HepG2 (cell line): ENCODE results near the gene TPM2. TPM values are rescaled to one million over a fixed set of nuclear protein-coding genes. Genes with fewer than 3 reads are reported as not detected.

Source experiments
- ATAC-seq: fragments of 200-7000 bp; cut with Tn5 transposase; 3 replicates; pipeline ENCODE4 v1.9.1; 2020; ENCODE audit warnings: mild to moderate bottlenecking, moderate library complexity
- BruUV-seq: library from RNA; stranded (reverse); fragments of 400-500 nt; replicated peaks from 2 replicates; lab custom pipeline; 2021; lab: Mats Ljungman, UMichigan
- CTCF ChIA-PET: fragments of 300-600 bp; formaldehyde crosslinking; extraction: SDS; loops from one replicate; lab custom pipeline; 2021; ENCODE audit warnings: low total read pairs, inconsistent platforms, low intra/inter-chr PET ratio; lab: Yijun Ruan, JAX
- POLR2A ChIA-PET: fragments of 350-600 bp; sonication (Branson Sonifier 250); formaldehyde crosslinking; loops from one replicate; lab custom pipeline; 2020; ENCODE audit warnings: antibody characterized with exemption, inconsistent platforms; lab: Yijun Ruan, JAX
- DNase-seq: peaks from one replicate; pipeline ENCODE4 v3.0.0-alpha.2; 2015; ENCODE audit warnings: low spot score
- FAIRE-seq: peaks from 3 replicates; lab custom pipeline; 2011; peaks lifted over from hg19 to GRCh38; lab: Jason Lieb, UNC
- H2AFZ ChIP-seq: one replicate; pipeline ENCODE4 v1.6.1; 2011; ENCODE audit warnings: low read length, inconsistent platforms
- H3K27ac ChIP-seq: fragments of 300-600 bp; 3 replicates; pipeline ENCODE4 v1.8.0; 2011; ENCODE audit warnings: mixed run types, mild to moderate bottlenecking, mixed read lengths, low read length, inconsistent platforms; ENCODE audit not compliant: insufficient read depth; ENCODE audit errors: extremely low read length
- H3K27me3 ChIP-seq, 2 experiments: fragments of 200-600 bp in 1 of 2; 2 replicates in 1 of 2; 3 replicates in 1 of 2; pipeline versions ENCODE4 v1.6.0 to v1.8.0; 2011; ENCODE audit warnings: low read length in 2 of 2, mild to moderate bottlenecking in 2 of 2, moderate library complexity in 2 of 2, inconsistent platforms in 1 of 2; ENCODE audit not compliant: insufficient read depth in 2 of 2, control insufficient read depth in 1 of 2
- H3K36me3 ChIP-seq, 2 experiments: fragments of 200-600 bp in 1 of 2; replicated peaks in 1 of 2; 2 replicates in 1 of 2; 3 replicates in 1 of 2; pipeline versions ENCODE4 v1.5.1 to v1.8.0; 2011; ENCODE audit warnings: low read length in 2 of 2, inconsistent platforms in 1 of 2; ENCODE audit not compliant: insufficient read depth in 2 of 2, control insufficient read depth in 1 of 2
- H3K4me1 ChIP-seq: 2 replicates; pipeline ENCODE4 v1.5.1; 2012; ENCODE audit warnings: low read length, inconsistent platforms; ENCODE audit not compliant: insufficient read depth
- H3K4me2 ChIP-seq: 2 replicates; pipeline ENCODE4 v1.6.0; 2011; ENCODE audit warnings: low read depth, low read length, inconsistent platforms
- H3K4me3 ChIP-seq, 3 experiments: fragments of 200-600 bp in 1 of 3; sonication (generic), shearing (Covaris generic) in 1 of 3; replicated peaks in 1 of 3; 2 replicates each; pipeline ENCODE4 v1.5.1; 2011 to 2016; ENCODE audit warnings: low read length in 3 of 3, inconsistent platforms in 2 of 3, low read depth in 2 of 3, mild to moderate bottlenecking in 2 of 3, control low read depth in 1 of 3, mixed read lengths in 1 of 3; ENCODE audit not compliant: insufficient read depth in 1 of 3
- H3K79me2 ChIP-seq: one replicate; pipeline ENCODE4 v1.6.1; 2011; ENCODE audit warnings: low read length, inconsistent platforms; ENCODE audit not compliant: insufficient read depth
- H3K9ac ChIP-seq: 2 replicates; pipeline ENCODE4 v1.6.0; 2011; ENCODE audit warnings: mild to moderate bottlenecking, low read depth, low read length, inconsistent platforms; ENCODE audit not compliant: insufficient read depth
- H3K9me3 ChIP-seq: 2 replicates; pipeline ENCODE4 v1.5.1; 2012; ENCODE audit warnings: mild to moderate bottlenecking, low read length
- H4K20me1 ChIP-seq: 2 replicates; pipeline ENCODE4 v1.6.0; 2011; ENCODE audit warnings: inconsistent platforms, mild to moderate bottlenecking, low read length, moderate library complexity; ENCODE audit not compliant: insufficient read depth
- ASH2L ChIP-seq: fragments of 300-600, 200-600 bp; sonication (generic); IDR thresholded peaks from 2 replicates; pipeline ENCODE4 v1.7.0; 2017; ENCODE audit warnings: low read depth, mild to moderate bottlenecking, moderate library complexity, mixed read lengths, low read length; ENCODE audit not compliant: insufficient read length
- FOSL2 ChIP-seq: sonication (generic); formaldehyde crosslinking; IDR thresholded peaks from 2 replicates; pipeline ENCODE4 v1.4.0; 2020; ENCODE audit warnings: missing genetic modification reagents
- HDAC2 ChIP-seq: sonication (generic); formaldehyde crosslinking; IDR thresholded peaks from 2 replicates; pipeline ENCODE4 v1.4.0; 2020; ENCODE audit warnings: missing genetic modification reagents
- JUND ChIP-seq: sonication (generic); formaldehyde crosslinking; IDR thresholded peaks from 2 replicates; pipeline ENCODE4 v1.8.0; 2022; ENCODE audit warnings: mild to moderate bottlenecking, missing genetic modification reagents
- RBFOX2 ChIP-seq: fragments of 200-400 bp; formaldehyde crosslinking; IDR thresholded peaks from 2 replicates; pipeline ENCODE4 v1.6.1; 2017; ENCODE audit warnings: low read depth, mild to moderate bottlenecking, low read length
- SIN3A ChIP-seq: IDR thresholded peaks from 2 replicates; pipeline ENCODE4 v1.6.1; 2011; ENCODE audit warnings: low read depth, mild to moderate bottlenecking, control low read depth, low read length, borderline replicate concordance
- SRSF4 ChIP-seq: fragments of 200-400 bp; formaldehyde crosslinking; IDR thresholded peaks from one replicate; pipeline ENCODE4 v1.6.1; 2018; ENCODE audit warnings: mild to moderate bottlenecking, low read depth, low read length, moderate library complexity; ENCODE audit not compliant: poor library complexity, severe bottlenecking
- WIZ ChIP-seq: sonication (generic); formaldehyde crosslinking; IDR thresholded peaks from 2 replicates; pipeline ENCODE4 v1.5.1; 2020; ENCODE audit warnings: mild to moderate bottlenecking, missing genetic modification reagents
- ZFP41 ChIP-seq: sonication (generic); formaldehyde crosslinking; IDR thresholded peaks from 2 replicates; pipeline ENCODE4 v1.4.0; 2020; ENCODE audit warnings: mild to moderate bottlenecking, missing genetic modification reagents, borderline replicate concordance
- ZFX ChIP-seq: sonication (generic); formaldehyde crosslinking; IDR thresholded peaks from 2 replicates; pipeline ENCODE4 v1.4.0; 2020; ENCODE audit warnings: mild to moderate bottlenecking, low read depth, missing genetic modification reagents, moderate library complexity
- ZNF101 ChIP-seq: sonication (generic); formaldehyde crosslinking; IDR thresholded peaks from 2 replicates; pipeline ENCODE4 v1.4.0; 2020; ENCODE audit warnings: mild to moderate bottlenecking, low read depth, missing genetic modification reagents, borderline replicate concordance
- ZNF746 ChIP-seq: sonication (generic); formaldehyde crosslinking; IDR thresholded peaks from 2 replicates; pipeline ENCODE4 v1.8.0; 2022; ENCODE audit warnings: mild to moderate bottlenecking, missing genetic modification reagents
- WGBS: methylation state at CpG from one replicate; pipeline ENCODE4 v1.1.6; 2017; ENCODE audit warnings: low lambda C conversion rate; 5-methylcytosine and 5-hydroxymethylcytosine counted together
- in situ Hi-C: cut with HindIII; loops from 2 replicates; pipeline ENCODE4 v1.10.0; 2017; ENCODE audit warnings: low pct_unique_long_range_greater_than_20kb; ENCODE audit not compliant: extremely low pct_ligation_motif_present
- intact Hi-C: fragments of 100-400 bp; cut with micrococcal nuclease; formaldehyde crosslinking; loops from one replicate; pipeline ENCODE4 v1.10.0; 2022; ENCODE audit not compliant: unreplicated experiment
- polyA plus RNA-seq, 8 experiments: library from polyadenylated mRNA; depleted of rRNA in 3 of 8; stranded (reverse) in 7 of 8; unstranded in 1 of 8; fragments of >200 nt; fragmentation: Illumina TruSeq in 4 of 8; extraction: Trizol in 4 of 8; gene quantifications; 2 replicates each; pipeline versions ENCODE4 v1.2.1 to v1.2.3, GENCODE V29; 2011 to 2016; ENCODE audit warnings: low read depth in 4 of 8, missing spikeins in 1 of 8, mixed read lengths in 1 of 8; ENCODE audit not compliant: insufficient read depth in 1 of 8
- total RNA-seq, 5 experiments: library from RNA; depleted of rRNA; stranded (reverse); fragments of >200 nt; fragmentation: Illumina TruSeq; extraction: Trizol; gene quantifications; 2 replicates each; pipeline ENCODE4 v1.2.3, GENCODE V29; 2016; ENCODE audit warnings: low read depth in 1 of 5
- TF ChIP-seq, protein P1 (sequence below): sonication (generic); formaldehyde crosslinking; IDR thresholded peaks from 2 replicates; pipeline ENCODE4 v1.5.1; 2020; ENCODE audit warnings: mild to moderate bottlenecking, missing genetic modification reagents, borderline replicate concordance
- TF ChIP-seq, protein P2 (sequence below): sonication (generic); formaldehyde crosslinking; IDR thresholded peaks from 2 replicates; pipeline ENCODE4 v1.4.0; 2020; ENCODE audit warnings: mild to moderate bottlenecking, missing genetic modification reagents

TPM2 gene
- total and polyA plus RNA-seq, 2 of the 13 experiments (the other 11 are each of a cell fraction or from before 2014, with no cell fraction given), result 3.1 to 10.7 TPM

- FAIRE-seq (no peak), ATAC-seq (0 out of 3 replicates have a peak, but pooled peaks have one; percentile 1), DNase-seq (peak; percentile 91)
- Histone ChIP-seq H3K4me1 (peaks cover 54% of the 10 kb centered on the region), H3K4me2 (peak overlapping the region; percentile 98), H3K27ac (peak overlapping the region; percentile 77), H3K9ac (peak overlapping the region; percentile 58), H3K36me3 (peaks cover 10 to 30% of the 10 kb centered on the region in 2 experiments), H2AFZ (no peak overlapping the region), H3K4me3 (peak overlapping the region; percentile 38 to 98 (median 59)), H3K9me3 (no peaks in the 10 kb centered on the region), H3K79me2 (peaks cover 59% of the 10 kb centered on the region), H4K20me1 (peaks cover 30% of the 10 kb centered on the region), H3K27me3 (no peaks in the 10 kb centered on the region; a peak in 1 of 5 replicates)
- 3% methylated on average over 9 of the region's 10 CpGs for WGBS
- intact Hi-C loops, result no loop called here
- CTCF ChIA-PET, result no interaction called here
- POLR2A ChIA-PET, result interaction anchor here (0.8 to 3.5 kb wide), 21 partner anchors 8 to 1084 kb away, joined by 3 to 44 read pairs (median 8); partner anchors contain the start of genes ARHGEF39, CCDC107, GBA2 and HINT2
- in situ Hi-C loops, result loop anchor here (5.0 kb wide), 1 partner anchor 61 kb away; the partner anchor contains the start of gene ARHGEF39
- no TSS peak for BruUV-seq
- no peak for TF ChIP-seq ZFP41 (CRISPR knock-in tag)
- no peak for TF ChIP-seq SRSF4
- TF ChIP-seq ZFX, result peak; percentile 36; the same call in 1 of the 2 replicates
- 0 out of 2 replicates have a peak, but pooled peaks have one; percentile 22 for TF ChIP-seq RBFOX2
- TF ChIP-seq, protein P1, sequence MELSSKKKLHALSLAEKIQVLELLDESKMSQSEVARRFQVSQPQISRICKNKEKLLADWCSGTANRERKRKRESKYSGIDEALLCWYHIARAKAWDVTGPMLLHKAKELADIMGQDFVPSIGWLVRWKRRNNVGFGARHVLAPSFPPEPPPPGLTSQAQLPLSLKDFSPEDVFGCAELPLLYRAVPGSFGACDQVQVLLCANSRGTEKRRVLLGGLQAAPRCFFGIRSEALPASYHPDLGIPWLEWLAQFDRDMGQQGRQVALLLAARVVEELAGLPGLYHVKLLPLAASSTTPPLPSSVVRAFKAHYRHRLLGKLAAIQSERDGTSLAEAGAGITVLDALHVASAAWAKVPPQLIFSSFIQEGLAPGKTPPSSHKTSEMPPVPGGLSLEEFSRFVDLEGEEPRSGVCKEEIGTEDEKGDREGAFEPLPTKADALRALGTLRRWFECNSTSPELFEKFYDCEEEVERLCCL, result no peak
- TF ChIP-seq SIN3A, result no peak
- TF ChIP-seq ZNF101 (CRISPR knock-in tag), result no peak
- no peak for TF ChIP-seq JUND (CRISPR knock-in tag)
- TF ChIP-seq FOSL2 (CRISPR knock-in tag), result peak; percentile 7; the same call in 1 of the 2 replicates
- TF ChIP-seq, protein P2, sequence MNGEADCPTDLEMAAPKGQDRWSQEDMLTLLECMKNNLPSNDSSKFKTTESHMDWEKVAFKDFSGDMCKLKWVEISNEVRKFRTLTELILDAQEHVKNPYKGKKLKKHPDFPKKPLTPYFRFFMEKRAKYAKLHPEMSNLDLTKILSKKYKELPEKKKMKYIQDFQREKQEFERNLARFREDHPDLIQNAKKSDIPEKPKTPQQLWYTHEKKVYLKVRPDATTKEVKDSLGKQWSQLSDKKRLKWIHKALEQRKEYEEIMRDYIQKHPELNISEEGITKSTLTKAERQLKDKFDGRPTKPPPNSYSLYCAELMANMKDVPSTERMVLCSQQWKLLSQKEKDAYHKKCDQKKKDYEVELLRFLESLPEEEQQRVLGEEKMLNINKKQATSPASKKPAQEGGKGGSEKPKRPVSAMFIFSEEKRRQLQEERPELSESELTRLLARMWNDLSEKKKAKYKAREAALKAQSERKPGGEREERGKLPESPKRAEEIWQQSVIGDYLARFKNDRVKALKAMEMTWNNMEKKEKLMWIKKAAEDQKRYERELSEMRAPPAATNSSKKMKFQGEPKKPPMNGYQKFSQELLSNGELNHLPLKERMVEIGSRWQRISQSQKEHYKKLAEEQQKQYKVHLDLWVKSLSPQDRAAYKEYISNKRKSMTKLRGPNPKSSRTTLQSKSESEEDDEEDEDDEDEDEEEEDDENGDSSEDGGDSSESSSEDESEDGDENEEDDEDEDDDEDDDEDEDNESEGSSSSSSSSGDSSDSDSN (CRISPR knock-in tag), result 0 out of 2 replicates have a peak, but pooled peaks have one; percentile 31
- TF ChIP-seq ASH2L, result peak; percentile 21
- TF ChIP-seq ZNF746 (CRISPR knock-in tag), result 0 out of 2 replicates have a peak, but pooled peaks have one; percentile 40
- 0 out of 2 replicates have a peak, but pooled peaks have one; percentile 42 for TF ChIP-seq WIZ (CRISPR knock-in tag)
- TF ChIP-seq HDAC2, result peak; percentile 53; the same call in 1 of the 2 replicates
Observed at GRCh38 chr9:35728041-35728971, 38.6 kb upstream of the TPM2 start.
